Vagina (tissue), 2 donors: ENCODE measurements around the gene TMEM255B. TPM values are rescaled to one million over a fixed set of nuclear protein-coding genes. Genes with fewer than 3 reads are reported as not detected.
A peak's percentile ranks its signal among the peaks of the same experiment; 100 is the strongest.

Experiments used
- DNase-seq, 2 donors: peaks; one replicate each; pipeline ENCODE4 v3.0.0-alpha.2; 2017; ENCODE audit errors: extremely low spot score in 2 of 2
- H3K27ac ChIP-seq: fragments of 200-600 bp; sonication (generic); one replicate; pipeline ENCODE4 v1.5.1; 2019
- H3K27me3 ChIP-seq: fragments of 200-600 bp; sonication (generic); one replicate; pipeline ENCODE4 v1.5.1; 2019
- H3K36me3 ChIP-seq, 2 donors: fragments of 200-600 bp; sonication (generic); one replicate each; pipeline ENCODE4 v1.5.1; 2017 to 2019
- H3K4me1 ChIP-seq: fragments of 200-600 bp; sonication (generic); one replicate; pipeline ENCODE4 v1.5.1; 2019
- H3K4me3 ChIP-seq, 2 donors: fragments of 200-600 bp; sonication (generic); 1 replicate in 1 of 2; 2 replicates in 1 of 2; pipeline ENCODE4 v1.5.1; 2016 to 2019
- H3K9me3 ChIP-seq: fragments of 200-600 bp; sonication (generic); one replicate; pipeline ENCODE4 v1.5.1; 2019
- CTCF ChIP-seq, 3 experiments: fragments of 450-650 bp in 2 of 3; fragments of 200-600 bp in 1 of 3; sonication (generic) in 1 of 3; IDR thresholded peaks; one replicate each; pipeline ENCODE4 v1.5.1; 2017 to 2019; ENCODE audit warnings: antibody characterized with exemption in 3 of 3, mild to moderate bottlenecking in 2 of 3, moderate library complexity in 2 of 3
- POLR2A ChIP-seq, 2 donors: fragments of 450-650 bp; IDR thresholded peaks; one replicate each; pipeline ENCODE4 v1.6.1; 2017; ENCODE audit warnings: antibody characterized with exemption in 2 of 2, mild to moderate bottlenecking in 2 of 2, moderate library complexity in 2 of 2
- POLR2AphosphoS5 ChIP-seq, 2 donors: sonication (generic); formaldehyde crosslinking; IDR thresholded peaks; one replicate each; pipeline ENCODE4 v1.9.0; 2017; ENCODE audit warnings: antibody characterized with exemption in 2 of 2, mild to moderate bottlenecking in 2 of 2, low read depth in 1 of 2; ENCODE audit not compliant: insufficient read depth in 1 of 2
- intact Hi-C: fragments of 100-400 bp; cut with DNase I; formaldehyde crosslinking; loops from one replicate; pipeline ENCODE4 v1.15.1; 2023
- total RNA-seq: library from RNA; depleted of rRNA; stranded (reverse); fragments of >200 nt; gene quantifications from one replicate; pipeline ENCODE4 v1.2.3, GENCODE V29; 2016

TMEM255B gene
- total RNA-seq, 1 donor from 2014 or later: 6.4 TPM

- no peak overlapping the region for H3K27ac ChIP-seq
- DNase-seq: no peak
- intact Hi-C loops: no loop called here
- no peaks in the 10 kb centered on the region for H3K27me3 ChIP-seq
- H3K4me1 ChIP-seq: peaks cover 40% of the 10 kb centered on the region
- H3K4me3 ChIP-seq: no peak overlapping the region
- H3K36me3 ChIP-seq: no peaks in the 10 kb centered on the region
- no peak for TF ChIP-seq CTCF (IDR thresholded peaks at IDR 0.05)
- no peak for TF ChIP-seq POLR2A (IDR thresholded peaks at IDR 0.05)
- TF ChIP-seq POLR2AphosphoS5 (IDR thresholded peaks at IDR 0.05; ENCODE audit: insufficient read depth in 1 of 2, low read depth in 1 of 2): no peak
- H3K9me3 ChIP-seq: no peaks in the 10 kb centered on the region
These were observed 56.4 kb downstream of the TMEM255B start for GRCh38 chr13:113815151-113816058.

DNA sequence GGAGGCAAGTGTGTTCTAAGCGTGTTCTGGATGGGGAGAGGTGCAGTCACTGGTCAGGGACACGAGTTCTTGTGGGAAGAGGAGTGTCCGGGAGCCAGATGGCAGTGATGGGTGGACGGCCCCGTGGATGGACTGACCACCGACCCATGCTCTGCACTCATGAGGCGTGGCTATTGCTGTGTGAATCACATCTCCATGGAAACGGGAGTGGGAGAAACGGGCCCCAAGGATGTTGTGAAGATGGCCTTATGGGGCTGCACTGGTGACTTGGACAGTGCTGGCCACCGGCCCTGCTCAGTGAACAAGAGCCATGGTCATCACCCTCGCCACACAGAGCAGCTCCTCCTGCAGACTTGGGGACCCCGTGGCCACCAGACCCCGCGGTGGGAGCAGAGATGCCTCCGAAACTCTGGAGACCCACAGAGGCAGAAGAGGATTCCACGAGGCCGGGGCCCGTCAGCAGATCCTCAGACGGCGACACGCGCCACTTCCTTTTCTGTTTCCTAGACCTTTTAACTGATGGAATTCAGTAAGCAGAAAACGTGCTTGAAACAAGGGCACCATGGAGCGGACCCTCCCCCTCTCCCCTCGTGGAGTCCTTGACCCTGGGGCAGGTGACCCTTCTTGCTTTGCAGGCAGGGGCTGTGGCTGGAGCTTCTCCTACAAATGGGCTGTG, 57.4 kb downstream of the TMEM255B start:
- intact Hi-C loops: no loop called here
- Histone ChIP-seq H3K36me3 (no peaks in the 10 kb centered on the region), H3K27me3 (no peaks in the 10 kb centered on the region), H3K27ac (peak overlapping the region; percentile 93), H3K4me3 (no peak overlapping the region), H3K9me3 (no peaks in the 10 kb centered on the region), H3K4me1 (peaks cover 50% of the 10 kb centered on the region)
- DNase-seq: no peak
- TF ChIP-seq POLR2AphosphoS5 (IDR thresholded peaks at IDR 0.05; ENCODE audit: insufficient read depth in 1 of 2, low read depth in 1 of 2) (no peak), POLR2A (IDR thresholded peaks at IDR 0.05) (no peak), CTCF (IDR thresholded peaks at IDR 0.05) (no peak)

DNA sequence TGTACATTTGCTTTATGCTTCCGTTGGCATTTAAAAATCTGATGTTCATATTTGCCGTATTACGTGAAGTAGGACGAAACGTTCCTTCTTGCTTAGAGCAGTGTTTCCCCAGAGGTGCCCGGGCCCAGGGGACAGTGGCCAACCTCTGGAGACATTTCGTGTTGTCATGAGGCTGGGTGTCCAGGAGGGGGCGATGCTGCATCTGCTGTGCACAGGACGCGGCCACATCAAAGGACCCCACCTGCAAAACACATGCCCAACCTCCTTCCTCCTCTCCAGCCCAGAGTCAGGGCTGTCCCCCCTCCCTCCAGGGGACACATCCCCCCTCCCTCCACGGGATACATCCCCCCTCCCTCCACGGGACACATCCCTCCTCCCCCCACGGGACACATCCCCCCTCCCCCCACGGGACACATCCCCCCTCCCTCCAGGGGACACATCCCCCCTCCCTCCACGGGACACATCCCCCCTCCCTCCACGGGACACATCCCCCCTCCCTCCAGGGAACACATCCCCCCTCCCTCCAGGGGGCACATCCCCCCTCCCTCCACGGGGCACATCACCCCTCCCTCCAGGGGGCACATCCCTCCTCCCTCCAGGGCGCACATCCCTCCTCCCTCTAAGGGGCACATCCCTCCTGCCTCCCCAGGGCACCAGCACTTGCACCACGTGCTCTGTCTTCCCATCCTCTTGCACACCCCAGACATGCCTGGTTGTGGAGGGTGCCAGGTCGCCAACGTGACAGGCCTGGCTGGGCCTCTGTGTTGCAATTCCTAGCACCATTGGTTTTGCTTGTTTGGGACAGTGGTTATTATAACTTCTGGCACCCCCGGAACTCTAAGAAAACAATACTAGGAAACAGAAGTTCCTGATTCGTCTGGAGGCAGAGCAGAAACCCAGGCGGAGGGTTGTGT, 58.2 kb downstream of the TMEM255B start:
- TF ChIP-seq POLR2A (IDR thresholded peaks at IDR 0.05) (no peak), CTCF (IDR thresholded peaks at IDR 0.05) (peak; percentile 79 to 90 (median 83)), POLR2AphosphoS5 (IDR thresholded peaks at IDR 0.05; ENCODE audit: insufficient read depth in 1 of 2, low read depth in 1 of 2) (peak; percentile 59 to 66)
- DNase-seq: no peak
- intact Hi-C loops: loop anchor here (1.0 kb wide), 1 partner anchor 47 kb away; the partner anchor contains the start of gene GAS6
- Histone ChIP-seq H3K27ac (peak overlapping the region; percentile 93), H3K36me3 (peaks cover 0 to 2% of the 10 kb centered on the region in 2 donors), H3K27me3 (no peaks in the 10 kb centered on the region), H3K4me1 (peaks cover 58% of the 10 kb centered on the region), H3K9me3 (no peaks in the 10 kb centered on the region), H3K4me3 (no peak overlapping the region)

DNA sequence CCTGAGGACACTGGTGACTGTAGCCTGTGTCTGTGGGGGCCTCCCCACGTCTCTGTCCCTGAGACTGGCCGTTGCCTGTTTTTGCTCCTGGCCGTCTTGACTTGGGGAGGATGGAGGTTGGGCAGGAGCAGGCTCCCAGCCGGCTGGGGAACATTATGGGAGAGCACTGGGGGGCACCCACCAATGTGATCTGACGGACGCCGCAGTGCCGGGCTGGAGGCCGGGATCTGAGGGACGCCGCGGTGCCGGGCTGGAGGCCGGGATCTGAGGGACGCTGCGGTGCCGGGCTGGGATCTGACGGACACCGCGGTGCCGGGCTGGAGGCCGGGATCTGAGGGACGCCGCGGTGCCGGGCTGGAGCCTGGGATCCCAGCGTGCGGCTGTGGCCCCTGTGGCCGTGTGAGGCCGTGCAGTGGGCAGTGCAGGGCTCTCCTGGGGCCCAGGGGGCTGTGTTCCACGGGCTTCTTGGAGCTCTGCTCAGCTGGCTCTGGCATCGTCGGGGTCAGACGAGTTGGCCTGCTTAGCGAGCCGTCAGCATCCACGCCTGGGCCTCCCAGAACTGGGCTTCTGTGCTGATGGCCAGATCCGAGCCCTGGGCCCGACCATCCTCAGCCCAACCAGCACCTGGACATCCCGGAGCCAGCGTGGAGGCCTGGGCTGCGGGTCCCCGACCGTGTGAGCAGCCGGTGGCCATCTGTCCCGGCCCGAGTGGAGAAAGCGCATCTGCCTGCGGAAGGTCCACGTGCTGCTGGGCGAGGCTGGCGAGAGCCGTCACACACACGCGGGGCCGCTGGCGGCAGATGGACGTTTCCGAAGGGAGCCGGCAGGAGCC, 59.0 kb downstream of the TMEM255B start:
- Histone ChIP-seq H3K4me3 (no peak overlapping the region), H3K9me3 (no peaks in the 10 kb centered on the region), H3K27me3 (no peaks in the 10 kb centered on the region), H3K36me3 (peaks cover 0 to 11% of the 10 kb centered on the region in 2 donors), H3K27ac (peak overlapping the region; percentile 93), H3K4me1 (peaks cover 65% of the 10 kb centered on the region)
- intact Hi-C loops: loop anchor here (1.0 kb wide), 1 partner anchor 46 kb away; the partner anchor contains the start of gene GAS6
- DNase-seq: no peak
- TF ChIP-seq POLR2AphosphoS5 (IDR thresholded peaks at IDR 0.05; ENCODE audit: insufficient read depth in 1 of 2, low read depth in 1 of 2) (peak in 1 of 2 donors; percentile 26), POLR2A (IDR thresholded peaks at IDR 0.05) (no peak)
